Hematopoietic multipotent progenitor cell (in vitro differentiated cells): ENCODE results near the gene ILF3. TPM values are rescaled to one million over a fixed set of nuclear protein-coding genes. Genes with fewer than 3 reads are reported as not detected.

Experiments
- DNase-seq, 3 donors: peaks; one replicate each; pipeline ENCODE4 v3.0.0-alpha.2; 2011 to 2015; ENCODE audit warnings: low read depth in 2 of 3, low spot score in 2 of 3
- total RNA-seq: library from RNA; depleted of rRNA; stranded (reverse); fragments of >200 nt; gene quantifications from one replicate; pipeline ENCODE4 v1.2.3, GENCODE V29; 2012

The ILF3 gene
- total RNA-seq, 1 donor, result 213 TPM

DNA sequence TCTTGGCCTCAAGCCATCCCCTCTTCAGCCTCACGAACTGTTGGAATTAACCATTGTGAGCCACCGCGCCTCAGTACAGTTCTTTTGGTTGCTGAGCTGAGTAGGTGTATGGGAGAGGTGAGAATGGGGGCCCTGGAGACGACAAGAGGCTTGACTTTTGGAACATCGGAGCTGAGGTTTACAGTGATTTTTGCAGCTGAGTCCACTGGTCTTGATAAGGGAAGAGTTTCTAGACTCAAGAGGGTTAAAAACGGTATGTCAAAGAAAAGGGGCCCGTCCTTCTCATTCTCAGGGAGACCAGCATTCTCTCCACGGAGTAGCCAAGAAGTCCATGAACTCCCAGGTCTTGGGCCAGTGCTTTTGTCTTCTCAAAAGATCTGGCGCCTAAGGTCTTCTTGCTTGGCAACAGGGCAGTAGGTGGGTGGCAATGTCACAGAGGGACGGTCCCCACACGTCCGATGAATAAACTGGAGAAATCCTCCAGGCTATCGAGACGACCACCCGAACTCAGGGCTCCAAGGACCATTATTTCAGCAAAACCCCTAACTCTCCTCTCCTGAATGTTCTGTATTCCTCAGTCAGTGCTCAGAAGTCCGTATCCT, 40.7 kb downstream of the ILF3 start:
- no peak for DNase-seq

DNA sequence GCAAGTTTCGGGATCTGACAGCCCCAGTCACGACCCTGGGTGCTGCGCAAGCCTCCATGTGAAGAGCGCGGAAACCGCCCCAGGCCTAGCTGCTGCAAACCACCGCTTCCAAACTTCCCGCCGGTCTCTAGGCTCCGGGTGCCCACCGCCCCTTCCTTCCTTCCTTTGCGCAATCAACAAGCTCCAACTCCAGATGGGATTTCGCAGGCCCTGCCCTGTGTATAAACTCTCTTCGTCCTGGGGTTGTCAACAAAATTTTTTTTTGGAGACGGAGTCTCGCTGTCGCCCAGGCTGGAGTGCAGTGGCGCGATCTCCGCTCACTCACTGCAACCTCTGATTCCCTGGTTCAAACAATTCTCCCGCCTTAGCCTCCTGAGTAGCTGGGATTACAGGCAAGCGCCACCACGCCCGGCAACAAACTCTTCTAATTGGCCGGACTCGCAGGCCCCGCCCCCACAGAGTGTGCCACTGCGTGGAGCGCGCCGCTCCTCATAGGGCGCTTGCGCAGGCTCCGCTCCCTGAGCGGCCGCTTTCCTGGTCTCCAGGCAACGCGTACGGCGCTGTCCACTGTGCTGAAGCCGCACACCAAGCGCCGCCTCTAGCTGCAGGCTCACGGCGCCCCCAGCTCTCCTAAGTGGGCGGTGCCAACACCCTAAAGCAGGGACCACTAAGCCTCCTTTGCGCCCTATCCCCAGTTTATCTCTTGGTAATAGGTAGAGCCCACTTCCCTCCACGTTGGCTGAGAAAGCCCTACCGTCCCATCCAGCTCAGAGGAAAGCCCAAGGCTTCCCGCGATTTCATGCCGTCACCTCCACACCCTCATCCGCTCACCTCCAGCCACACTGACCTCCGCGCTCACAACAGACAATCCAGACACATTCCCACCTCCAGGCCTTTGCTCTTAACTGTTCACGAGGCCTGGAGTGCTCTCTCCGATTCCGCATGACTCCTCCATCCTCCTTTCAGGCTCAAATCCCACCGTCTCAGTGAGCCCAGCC, 41.6 kb downstream of the ILF3 start:
- peak; percentile 74 to 95 (median 94) for DNase-seq

DNA sequence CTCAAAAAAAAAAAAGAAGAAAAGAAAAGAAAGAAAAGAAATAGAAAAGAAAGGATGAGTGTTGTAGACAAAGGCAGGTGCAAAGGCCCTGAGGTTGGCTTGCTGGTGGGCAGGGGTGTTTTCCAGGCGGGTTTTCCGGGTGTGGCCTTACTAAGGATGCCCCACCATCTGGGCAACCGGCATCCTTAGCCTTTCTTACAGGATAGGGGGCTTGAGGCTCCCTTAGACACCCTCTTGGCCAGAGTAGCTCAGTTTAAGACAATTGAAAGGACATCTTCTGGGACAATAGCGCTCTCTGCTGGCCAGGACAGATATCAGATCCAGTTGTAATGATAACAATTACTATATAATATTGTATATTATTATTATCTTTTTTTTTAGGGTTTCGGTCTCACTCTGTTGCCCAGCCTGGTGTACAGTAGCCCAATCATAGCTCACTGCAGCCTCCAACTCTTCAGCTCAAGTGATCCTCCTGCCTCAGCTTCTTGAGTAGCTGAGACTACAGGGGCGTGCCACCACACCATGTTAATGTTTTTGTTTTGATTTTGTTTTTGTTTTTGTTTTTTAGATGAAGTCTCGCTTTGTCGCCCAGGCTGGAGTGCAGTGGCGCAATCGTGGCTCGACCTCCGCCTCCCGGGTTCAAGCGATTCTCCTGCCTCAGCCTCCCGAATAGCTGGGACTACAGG, 45.6 kb downstream of the ILF3 start:
- DNase-seq, result peak; percentile 44 to 82 (median 68)

DNA sequence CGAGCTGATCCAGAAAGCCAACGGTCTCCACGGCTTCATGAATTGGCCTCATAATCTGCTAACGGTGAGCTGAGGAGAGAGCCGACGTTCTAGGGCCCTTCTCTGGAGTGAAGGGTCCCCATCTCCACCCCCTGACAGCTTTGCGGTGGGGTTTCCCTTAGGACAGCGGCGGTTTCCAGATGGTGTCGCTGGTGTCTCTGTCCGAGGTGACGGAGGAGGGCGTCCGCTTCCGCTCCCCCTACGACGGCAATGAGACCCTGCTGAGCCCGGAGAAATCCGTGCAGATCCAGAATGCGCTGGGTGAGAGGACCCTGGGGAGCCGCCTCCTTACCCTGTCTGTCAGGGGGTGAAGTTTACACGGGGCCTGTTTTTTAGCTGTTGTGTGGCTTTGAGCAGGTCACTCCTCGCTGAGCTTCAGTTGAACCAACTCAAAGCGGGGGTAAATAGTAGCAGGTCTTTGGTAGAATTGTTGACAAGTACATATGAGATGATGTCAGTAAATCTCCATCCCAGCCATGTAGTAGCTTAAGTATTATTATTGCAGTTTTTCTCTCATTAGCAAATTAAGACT, 47.9 kb downstream of the ILF3 start:
- DNase-seq, result peak in 2 of 3 donors; percentile 18 to 37

DNA sequence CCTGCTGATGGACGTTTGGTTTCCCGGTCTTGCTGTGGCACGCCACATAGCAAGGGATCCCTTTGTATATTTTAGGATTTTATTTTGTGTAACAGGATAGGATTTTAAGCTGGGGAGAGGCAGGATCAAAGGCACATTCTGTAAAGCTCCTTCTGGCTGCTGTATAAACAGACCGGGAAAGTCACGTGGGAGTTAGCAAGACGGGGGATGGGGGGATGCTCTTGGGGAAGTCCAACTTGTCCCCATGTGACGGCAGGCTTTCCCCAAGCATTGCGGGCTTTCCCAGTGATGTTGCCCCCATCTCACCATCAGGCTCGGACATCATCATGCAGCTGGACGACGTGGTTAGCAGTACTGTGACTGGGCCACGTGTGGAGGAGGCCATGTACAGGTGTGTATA, 52.8 kb downstream of the ILF3 start:
- DNase-seq, result no peak

DNA sequence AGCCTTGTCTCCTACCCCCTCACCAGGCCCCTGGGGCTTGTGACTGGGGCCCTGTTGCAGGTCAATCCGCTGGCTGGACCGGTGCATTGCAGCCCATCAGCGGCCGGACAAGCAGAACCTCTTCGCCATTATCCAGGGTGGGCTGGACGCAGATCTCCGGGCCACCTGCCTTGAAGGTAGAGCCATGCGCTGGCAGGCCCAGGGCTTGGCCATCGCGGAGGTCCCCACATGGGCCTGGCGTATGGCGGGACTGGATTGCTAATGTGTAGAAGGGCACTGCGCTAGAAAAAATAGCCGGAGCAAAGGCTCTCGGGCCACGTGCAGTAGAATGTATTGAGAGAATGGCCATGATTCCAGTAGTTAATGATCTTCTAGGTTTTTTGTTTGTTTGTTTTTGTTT, 53.3 kb downstream of the ILF3 start:
- no peak for DNase-seq

DNA sequence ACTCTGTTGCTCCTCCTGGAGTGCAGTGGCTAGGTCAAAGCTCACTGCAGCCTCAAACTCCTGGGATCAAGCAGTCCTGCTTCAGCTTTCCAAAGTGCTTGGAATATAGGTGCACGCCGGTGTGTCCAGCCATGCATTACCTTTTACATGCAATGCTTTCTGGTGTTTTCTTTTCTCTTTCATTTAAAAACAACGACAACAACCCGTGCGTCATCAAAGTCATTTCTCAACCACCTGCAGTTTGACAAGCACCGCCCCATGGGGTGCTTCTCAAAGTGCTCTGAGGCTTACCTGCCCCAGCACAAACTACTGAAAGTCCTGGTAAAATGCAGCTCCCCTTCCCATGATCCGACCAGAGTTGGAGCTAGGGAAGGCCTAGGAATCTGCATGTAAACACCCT, 54.1 kb downstream of the ILF3 start:
- DNase-seq, result no peak

DNA sequence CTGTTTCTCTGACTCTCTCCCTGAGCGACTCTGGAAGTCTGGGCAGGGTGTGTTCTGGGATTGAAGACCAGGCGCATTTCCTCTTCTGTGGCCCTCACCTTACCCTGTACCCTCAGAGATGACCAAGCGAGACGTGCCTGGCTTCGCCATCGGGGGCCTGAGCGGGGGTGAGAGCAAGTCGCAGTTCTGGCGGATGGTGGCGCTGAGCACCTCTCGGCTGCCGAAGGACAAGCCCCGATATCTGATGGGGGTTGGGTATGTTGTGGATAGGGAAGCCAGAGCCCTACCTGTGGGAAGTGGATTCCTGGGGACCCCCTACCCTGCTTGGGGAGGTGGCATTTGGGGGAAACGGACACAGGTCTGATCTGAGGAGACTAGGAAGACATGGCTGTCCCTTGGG, 57.9 kb downstream of the ILF3 start:
- no peak for DNase-seq

DNA sequence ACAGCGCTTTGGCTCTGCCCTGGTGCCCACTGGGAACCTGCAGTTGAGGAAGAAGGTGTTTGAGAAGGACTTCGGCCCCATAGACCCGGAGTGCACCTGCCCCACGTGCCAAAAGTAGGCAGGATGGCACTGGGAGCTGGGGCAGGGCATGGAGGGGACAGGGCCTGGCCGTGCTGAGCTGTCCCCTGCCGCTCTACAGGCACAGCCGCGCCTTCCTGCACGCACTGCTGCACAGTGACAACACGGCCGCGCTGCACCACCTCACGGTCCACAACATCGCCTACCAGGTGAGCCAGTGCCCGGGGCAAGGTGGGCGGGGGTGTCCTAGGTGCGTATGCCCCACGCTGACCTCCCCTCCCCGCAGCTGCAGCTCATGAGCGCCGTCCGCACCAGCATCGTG, 58.6 kb downstream of the ILF3 start:
- DNase-seq, result no peak

DNA sequence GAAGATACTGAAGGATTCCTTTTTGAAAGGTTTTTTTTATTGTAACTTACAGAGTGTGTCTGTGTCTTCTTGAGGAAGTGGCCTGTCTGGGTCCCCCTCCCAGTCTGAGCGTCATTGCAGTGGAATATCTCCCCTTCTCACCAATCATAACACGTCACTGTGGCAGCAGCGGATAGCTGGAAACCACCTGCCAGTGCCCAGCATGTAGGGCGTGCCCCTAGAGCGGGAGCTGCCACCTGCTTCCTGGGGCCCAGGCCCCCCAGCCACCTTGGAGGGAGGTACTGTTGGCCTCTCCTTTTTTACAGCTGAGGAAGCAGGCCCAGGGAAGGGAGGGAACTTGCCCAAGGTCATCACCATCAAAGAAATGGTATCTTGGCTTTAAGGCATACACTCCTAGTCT, 59.2 kb downstream of the ILF3 start:
- DNase-seq, result peak in 2 of 3 donors; percentile 71 to 76

DNA sequence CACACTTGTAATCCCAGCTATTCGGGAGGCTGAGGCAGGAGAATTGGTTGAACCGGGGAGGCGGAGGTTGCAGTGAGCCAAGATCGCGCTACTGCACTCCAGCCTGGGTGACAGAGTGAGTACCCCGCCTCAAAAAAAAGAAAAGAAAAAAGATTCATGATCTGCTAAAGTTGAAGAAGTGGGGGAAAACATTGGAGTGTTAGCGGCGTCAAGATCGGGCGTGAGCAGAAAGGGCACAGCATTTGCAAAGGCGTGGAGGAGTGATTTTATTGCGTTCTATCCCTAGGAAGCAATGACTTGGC, 62.9 kb downstream of the ILF3 start:
- DNase-seq, result no peak

DNA sequence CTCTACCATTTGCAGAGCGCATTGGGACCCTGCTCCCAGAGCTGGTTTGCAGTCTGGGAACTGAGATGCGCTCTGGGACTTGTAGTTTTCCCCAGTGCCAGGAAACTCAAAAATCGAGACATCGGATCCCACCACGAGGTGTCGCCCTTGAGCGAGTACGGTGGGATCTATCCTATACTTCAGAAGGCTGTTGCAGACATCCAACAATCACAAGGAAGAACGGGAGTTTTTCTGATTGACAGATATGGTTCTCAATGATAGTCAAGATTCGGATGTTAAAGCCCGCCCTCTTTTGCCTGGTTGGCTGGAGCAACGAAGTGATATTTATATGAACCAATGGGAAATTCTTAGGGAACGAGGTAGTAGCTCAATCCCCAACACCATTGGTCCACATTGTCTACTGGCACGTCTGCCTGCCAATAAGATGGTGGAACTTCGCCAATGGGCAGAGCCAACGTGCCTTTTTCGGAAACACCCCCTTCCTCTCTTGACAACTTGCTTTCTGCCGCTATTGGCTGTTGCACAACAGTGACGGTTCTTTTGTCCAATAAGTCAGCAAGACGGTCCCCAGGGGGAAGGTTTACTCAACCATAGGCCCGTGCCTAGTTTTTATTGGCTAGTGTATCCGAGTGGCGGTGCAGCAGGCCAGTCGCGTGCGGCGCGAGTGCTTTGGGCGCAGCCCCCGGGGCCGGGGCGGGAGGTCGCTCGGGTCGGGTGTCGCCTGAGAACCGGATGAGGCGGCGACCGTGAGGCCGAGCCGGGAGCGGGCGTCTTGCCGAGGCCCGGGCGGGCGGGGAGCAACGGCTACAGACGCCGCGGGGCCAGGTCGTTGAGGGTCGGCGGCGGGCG, 63.4 kb downstream of the ILF3 start, which contains the start of gene DNM2:
Gene DNM2, plus strand, starts transcription at position 724 of the 849 bp plus-strand sequence. CDS start 164 bp downstream, outside the sequence.
- DNase-seq, result peak; percentile 89 to 100 (median 99)

DNA sequence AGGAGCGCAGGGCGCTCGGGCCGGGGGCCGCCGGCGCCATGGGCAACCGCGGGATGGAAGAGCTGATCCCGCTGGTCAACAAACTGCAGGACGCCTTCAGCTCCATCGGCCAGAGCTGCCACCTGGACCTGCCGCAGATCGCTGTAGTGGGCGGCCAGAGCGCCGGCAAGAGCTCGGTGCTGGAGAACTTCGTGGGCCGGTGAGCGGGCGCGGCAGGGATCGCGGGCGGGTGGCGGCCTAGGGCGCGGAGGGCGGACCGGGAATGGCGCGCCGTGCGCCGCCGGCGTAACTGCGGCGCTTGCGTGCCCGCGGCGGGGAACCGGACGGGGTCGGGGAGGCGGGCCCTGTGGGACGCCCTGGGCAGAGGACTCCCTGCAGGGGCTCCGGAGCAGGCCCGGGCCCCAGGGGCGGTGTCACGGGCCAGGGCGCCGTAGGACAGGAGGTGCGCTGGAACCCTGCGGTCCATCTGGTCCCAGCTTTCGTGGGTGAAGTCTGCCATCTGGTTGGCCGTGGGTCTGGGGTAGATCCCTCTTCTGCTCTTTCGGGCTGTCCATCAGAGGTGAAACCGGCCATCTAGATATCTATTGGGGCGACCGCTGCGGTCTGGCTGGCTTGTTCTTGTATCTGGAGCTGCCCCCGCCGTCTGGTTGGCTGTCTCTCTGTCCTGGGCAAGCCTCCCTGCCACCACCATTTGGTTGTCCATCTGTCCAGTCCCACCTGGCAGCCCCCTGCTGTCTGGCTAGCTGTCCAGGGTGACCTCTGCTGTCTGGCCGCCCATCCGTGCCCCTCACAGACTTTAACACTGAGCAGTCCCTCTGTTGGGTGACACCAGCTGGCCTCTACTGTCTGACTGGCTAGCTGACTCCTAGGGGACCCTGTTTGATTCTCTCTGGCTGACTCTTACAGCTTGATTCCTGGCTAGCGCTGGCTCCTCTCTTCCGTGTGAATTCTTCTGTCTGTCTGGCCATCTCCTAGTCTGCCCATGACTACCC, 64.4 kb downstream of the ILF3 start:
- peak; percentile 33 to 46 (median 35) for DNase-seq

DNA sequence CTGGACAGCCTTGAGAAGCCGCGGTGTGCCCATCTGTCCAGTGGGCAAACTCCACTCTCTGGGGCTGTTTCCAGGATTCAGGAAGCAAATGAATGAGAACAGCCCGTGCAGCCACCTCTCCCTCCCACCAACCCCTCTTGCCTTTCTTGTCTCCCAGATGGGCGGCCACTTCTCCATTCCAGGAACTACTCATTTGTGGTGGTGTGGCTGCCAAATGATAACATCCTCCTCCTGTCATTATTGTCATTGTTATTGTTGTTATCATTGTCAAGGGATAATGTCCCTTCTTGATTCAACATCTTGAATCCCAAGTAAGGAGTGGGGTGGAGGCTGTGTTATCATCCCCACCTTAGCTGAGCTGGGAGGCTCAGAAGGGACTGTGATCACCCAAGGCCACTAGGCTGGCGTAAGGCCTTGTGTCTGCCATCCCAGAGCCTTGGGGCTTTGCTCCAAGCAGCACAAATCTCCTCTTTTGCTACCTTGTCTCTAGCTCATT, 65.4 kb downstream of the ILF3 start:
- DNase-seq, result peak in 1 of 3 donors; percentile 23

DNA sequence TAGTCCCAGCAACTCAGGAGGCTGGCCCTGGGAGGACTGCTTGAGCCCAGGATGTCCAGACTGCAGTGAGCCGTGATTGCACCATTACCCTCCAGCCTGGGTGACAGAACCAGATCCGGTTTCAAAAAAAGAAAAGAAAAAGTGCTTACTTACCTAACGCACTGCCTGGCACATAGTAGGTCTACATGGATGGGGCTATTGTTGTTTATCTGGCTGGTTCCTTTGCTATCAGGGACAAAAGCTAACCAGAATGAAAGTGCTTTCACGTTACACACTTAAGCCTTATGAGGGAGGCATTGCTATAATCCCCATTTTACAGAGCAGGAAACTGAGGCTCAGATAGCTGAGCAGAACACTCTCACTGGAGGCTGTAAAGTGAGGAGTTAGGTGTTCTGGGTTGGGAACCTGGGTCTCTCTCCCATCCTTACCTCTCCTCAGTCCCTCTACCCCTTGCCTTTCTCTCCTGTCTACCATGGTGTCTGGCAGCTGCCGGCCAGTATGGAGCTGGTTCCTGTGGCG, 66.5 kb downstream of the ILF3 start:
- no peak for DNase-seq

DNA sequence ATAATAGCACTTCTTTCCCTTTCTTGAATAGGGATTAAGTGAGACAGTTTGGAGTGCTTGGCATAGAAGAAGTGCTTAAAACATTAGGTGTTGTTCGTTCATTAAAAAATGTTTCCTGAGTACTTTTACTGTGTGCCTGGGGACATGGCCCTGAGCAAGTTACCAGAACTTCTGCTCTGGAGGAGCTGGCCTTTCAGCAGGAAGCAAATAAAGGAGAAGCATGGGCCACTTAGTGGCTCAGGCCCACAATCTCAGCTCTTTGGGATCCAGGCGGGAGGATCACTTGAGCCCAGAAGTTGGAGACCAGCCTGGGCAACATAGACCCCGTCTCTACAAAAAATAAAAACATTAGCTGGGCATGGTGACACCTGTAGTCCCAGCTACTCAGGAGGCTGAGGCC, 69.4 kb downstream of the ILF3 start:
- no peak for DNase-seq

DNA sequence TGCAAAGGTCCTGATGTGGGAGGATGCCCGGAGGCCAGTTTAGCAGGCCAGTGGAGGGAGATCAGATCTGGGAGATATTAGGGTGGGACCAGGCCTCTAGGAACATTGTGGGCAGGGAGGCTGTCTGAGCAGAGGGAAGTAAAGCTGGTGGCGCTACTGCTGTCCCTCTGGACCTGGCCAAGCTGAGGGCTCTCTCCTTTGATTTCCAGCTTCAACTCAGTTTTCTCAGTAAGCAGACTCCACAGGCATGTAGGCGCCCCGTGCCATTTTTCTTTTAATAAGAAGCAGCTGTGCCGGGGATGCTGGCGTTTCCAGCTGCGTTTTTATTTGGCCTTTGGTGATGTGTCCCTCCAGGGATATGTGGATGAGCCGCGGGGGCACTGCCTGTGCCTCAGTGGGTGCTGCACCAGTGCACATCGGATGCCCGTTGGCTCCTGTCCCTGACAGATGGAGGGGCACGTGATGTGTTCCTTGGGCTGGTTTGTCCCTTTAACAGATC, 70.5 kb downstream of the ILF3 start:
- no peak for DNase-seq

DNA sequence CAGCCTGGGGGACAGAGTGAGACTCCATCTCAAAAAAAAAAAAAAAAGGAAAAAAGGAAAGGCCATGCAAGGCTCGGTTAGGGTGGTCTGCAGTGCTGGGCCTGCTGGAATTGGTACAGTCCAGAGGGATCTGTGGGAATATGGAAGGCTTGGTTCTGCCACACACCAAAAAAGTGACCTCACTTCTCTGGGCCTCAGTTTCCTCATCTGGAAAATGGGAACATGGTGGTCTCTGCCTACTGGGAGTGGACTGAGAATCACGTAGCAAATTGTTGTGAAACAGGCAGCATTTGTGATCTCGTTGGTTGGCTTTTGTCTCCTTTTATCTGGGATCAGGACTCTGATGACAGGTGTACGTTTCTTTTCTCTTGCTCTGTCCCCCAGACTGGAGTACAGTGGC, 71.3 kb downstream of the ILF3 start:
- no peak for DNase-seq
